ENCODE results near the gene TRIM69.

DNA sequence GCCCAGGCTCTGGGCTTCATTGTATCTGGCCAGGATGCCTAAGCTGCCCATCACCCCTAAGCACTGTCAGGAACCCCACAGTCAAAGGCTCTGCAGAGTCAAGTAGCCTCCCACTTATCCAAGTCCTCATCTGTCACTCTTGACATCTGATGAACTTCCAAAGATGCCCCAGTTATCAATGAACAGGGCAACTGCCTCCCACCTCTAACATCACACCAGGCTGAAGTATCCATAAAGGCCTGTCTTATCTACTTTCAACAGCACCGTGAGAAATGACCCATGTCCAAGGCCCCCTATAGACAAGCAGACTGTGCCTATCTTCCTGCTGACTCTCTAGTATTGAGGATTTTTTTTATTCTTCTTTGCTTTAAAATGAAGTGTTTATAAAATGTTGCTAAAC, 56.4 kb downstream of the TRIM69 start:
- TF ChIP-seq, protein P1, sequence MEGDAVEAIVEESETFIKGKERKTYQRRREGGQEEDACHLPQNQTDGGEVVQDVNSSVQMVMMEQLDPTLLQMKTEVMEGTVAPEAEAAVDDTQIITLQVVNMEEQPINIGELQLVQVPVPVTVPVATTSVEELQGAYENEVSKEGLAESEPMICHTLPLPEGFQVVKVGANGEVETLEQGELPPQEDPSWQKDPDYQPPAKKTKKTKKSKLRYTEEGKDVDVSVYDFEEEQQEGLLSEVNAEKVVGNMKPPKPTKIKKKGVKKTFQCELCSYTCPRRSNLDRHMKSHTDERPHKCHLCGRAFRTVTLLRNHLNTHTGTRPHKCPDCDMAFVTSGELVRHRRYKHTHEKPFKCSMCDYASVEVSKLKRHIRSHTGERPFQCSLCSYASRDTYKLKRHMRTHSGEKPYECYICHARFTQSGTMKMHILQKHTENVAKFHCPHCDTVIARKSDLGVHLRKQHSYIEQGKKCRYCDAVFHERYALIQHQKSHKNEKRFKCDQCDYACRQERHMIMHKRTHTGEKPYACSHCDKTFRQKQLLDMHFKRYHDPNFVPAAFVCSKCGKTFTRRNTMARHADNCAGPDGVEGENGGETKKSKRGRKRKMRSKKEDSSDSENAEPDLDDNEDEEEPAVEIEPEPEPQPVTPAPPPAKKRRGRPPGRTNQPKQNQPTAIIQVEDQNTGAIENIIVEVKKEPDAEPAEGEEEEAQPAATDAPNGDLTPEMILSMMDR (conservative IDR thresholded peaks at IDR 0.05; ENCODE audit: low read length): no peak
- TF ChIP-seq EZH2phosphoT487 (IDR thresholded peaks at IDR 0.05; ENCODE audit: borderline replicate concordance): no peak

Data from Loucy (cell line).